ENCODE results near the gene ADCY6.

DNA sequence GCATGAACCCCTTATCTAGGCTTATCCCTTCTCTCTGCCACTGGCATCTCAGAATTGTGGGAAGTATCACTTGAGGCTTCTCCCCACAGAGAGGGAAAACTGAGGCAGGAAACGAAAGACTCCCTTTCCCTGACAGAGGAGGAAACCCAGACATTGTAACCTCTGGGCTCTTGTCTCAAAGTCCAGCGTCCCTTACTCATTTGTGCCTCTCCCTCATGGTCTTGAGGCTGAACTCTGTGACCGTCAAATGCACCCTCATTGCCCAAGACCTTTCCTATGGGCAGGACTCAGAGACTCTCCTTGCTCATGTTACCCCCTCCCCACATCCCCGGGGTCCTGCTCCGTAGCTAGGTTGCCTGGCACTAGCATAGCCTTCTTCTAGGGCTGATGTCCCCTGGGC, 33.2 kb upstream of the ADCY6 start:
- TF ChIP-seq, protein P1, sequence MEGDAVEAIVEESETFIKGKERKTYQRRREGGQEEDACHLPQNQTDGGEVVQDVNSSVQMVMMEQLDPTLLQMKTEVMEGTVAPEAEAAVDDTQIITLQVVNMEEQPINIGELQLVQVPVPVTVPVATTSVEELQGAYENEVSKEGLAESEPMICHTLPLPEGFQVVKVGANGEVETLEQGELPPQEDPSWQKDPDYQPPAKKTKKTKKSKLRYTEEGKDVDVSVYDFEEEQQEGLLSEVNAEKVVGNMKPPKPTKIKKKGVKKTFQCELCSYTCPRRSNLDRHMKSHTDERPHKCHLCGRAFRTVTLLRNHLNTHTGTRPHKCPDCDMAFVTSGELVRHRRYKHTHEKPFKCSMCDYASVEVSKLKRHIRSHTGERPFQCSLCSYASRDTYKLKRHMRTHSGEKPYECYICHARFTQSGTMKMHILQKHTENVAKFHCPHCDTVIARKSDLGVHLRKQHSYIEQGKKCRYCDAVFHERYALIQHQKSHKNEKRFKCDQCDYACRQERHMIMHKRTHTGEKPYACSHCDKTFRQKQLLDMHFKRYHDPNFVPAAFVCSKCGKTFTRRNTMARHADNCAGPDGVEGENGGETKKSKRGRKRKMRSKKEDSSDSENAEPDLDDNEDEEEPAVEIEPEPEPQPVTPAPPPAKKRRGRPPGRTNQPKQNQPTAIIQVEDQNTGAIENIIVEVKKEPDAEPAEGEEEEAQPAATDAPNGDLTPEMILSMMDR (IDR thresholded peaks at IDR 0.05 in 4 of 5, conservative IDR thresholded peaks at IDR 0.05 in 1 of 5): no peak
- TF ChIP-seq POLR2A (IDR thresholded peaks at IDR 0.05): no peak

All from gastrocnemius medialis (tissue), 4 donors.